Measurements from ENCODE around the gene DZANK1.

DNA sequence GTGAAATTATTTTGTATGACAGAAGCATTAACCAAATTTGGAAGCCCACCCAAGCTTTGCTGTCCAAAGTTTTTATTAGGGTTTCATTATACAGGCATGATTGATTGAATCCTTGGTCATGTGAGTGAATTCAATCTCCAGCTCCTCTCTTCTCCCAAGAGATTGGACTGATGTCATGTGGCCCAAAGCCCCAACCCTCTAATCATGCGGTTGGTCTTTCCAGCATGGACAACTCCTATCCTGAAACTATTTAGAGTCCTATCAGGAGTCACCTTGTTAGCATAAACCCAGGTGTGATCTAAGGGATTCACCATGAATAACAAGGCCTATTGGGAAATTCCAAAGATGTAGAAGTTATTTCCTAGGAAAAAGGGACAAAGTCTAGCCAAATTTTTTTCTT, 11.0 kb upstream of the DZANK1 start:
- TF ChIP-seq SUZ12 (IDR thresholded peaks at IDR 0.05; ENCODE audit: extremely low read depth, insufficient read depth, insufficient read length) (no peak), YY1 (IDR thresholded peaks at IDR 0.05; ENCODE audit: insufficient read depth, insufficient read length) (no peak), ZNF274 (IDR thresholded peaks at IDR 0.05; ENCODE audit: low read depth, low read length) (no peak)
